ENCODE measurements around the gene ALS2. TPM values are rescaled to one million over a fixed set of nuclear protein-coding genes. Genes with fewer than 3 reads are reported as not detected.

Gene ALS2
- total and polyA plus RNA-seq, 2 of the 8 experiments (the other 6 are each of a cell fraction or from before 2014, with no cell fraction given): 12.1 to 34.5 TPM

DNA sequence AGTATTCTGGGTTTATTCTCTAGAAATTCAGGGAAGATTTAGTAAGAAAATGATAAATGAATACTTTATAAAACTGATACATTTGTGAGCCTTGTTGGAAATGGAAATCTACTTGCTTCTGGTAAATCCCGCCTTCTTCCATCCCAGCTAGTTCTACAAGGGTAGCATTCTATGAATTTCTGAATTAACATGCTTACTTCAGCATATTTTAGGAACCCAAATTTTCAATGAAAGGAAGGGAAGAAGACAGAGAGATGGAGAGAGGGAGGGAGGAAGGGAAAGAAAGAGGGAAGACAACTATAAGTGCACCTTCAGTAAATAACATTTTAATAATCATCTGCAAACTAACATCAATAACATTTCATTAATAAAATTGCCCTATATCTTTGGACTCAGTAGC is 110.9 kb downstream of the ALS2 start:
- H2BK5ac ChIP-seq (ENCODE audit: low read depth, low read length): no peak overlapping the region
- no peak overlapping the region for H4K8ac ChIP-seq (ENCODE audit: extremely low read depth, insufficient read depth, low read length)
- no peak overlapping the region for H3K9ac ChIP-seq (replicated peaks in 1 of 4; ENCODE audit: extremely low read depth in 1 of 4, low read depth in 3 of 4, low read length in 3 of 4)
- TF ChIP-seq ZNF274 (IDR thresholded peaks at IDR 0.05; ENCODE audit: borderline replicate concordance, extremely low read depth, low read length) (no peak), MAFK (IDR thresholded peaks at IDR 0.05; ENCODE audit: low read depth, low read length) (0 out of 2 replicates have a peak, but pooled peaks have one; percentile 24), RBBP5 (IDR thresholded peaks at IDR 0.05; ENCODE audit: borderline replicate concordance, low read depth, low read length) (no peak), HDAC6 (IDR thresholded peaks at IDR 0.05; ENCODE audit: low read depth, low read length) (no peak), BACH1 (IDR thresholded peaks at IDR 0.05; ENCODE audit: low read length) (no peak)
- H3K27ac ChIP-seq (ENCODE audit: low read depth, low read length): no peak overlapping the region
- H4K20me1 ChIP-seq (replicated peaks in 1 of 2; ENCODE audit: control insufficient read depth in 1 of 2, insufficient read depth in 2 of 2, low read length in 2 of 2): no peaks in the 10 kb centered on the region
- 100% methylated on average over 1 of the region's 1 CpG; no CpG with 5 or more reads in 1 of the 2 experiments for WGBS, 2 experiments (ENCODE audit: extremely low coverage in 1 of 2, insufficient coverage in 1 of 2, insufficient read length in 1 of 2, insufficient replicate concordance in 2 of 2, low coverage in 1 of 2, low lambda C conversion rate in 2 of 2, missing lambda C conversion rate in 1 of 2)
- H3K27me3 ChIP-seq (replicated peaks in 1 of 4; ENCODE audit: control insufficient read depth in 3 of 4, extremely low read depth in 1 of 4, insufficient read depth in 3 of 4, low read length in 3 of 4): no peaks in the 10 kb centered on the region
- no peak overlapping the region for H3K4ac ChIP-seq (replicated peaks; ENCODE audit: insufficient read length, low read depth, low read length)
- FAIRE-seq (no peak), DNase-seq (ENCODE audit: low read depth in 1 of 2, low spot score in 2 of 2) (no peak)
- no peaks in the 10 kb centered on the region for H3K79me1 ChIP-seq (ENCODE audit: low read depth, low read length)
- no peak overlapping the region for H2BK15ac ChIP-seq (ENCODE audit: low read length)
- no peaks in the 10 kb centered on the region for H3K9me3 ChIP-seq (ENCODE audit: insufficient read depth in 2 of 2, low read depth in 1 of 2, low read length in 1 of 2)
- H3K14ac ChIP-seq (ENCODE audit: insufficient read length): no peak overlapping the region
- ChIA-PET CTCF (ENCODE audit: partially characterized antibody) (interaction anchor here (4.8 kb wide), 1 partner anchor 10 kb away, joined by 37 read pairs; no protein-coding TSS in a partner anchor), POLR2A (ENCODE audit: partially characterized antibody) (no interaction called here)
- no peak overlapping the region for H3K4me3 ChIP-seq (ENCODE audit: extremely low read depth in 1 of 4, insufficient read depth in 2 of 4, low read depth in 3 of 4, low read length in 4 of 4)
- no peak overlapping the region for H3K18ac ChIP-seq (ENCODE audit: extremely low read depth, low read length)
- H4K91ac ChIP-seq (replicated peaks; ENCODE audit: insufficient read length, low read length): no peak overlapping the region
- H2BK12ac ChIP-seq (ENCODE audit: low read depth, low read length): no peak overlapping the region
- H4K5ac ChIP-seq (ENCODE audit: insufficient read length, low read depth, low read length): no peak overlapping the region
- no peaks in the 10 kb centered on the region for H3K36me3 ChIP-seq (ENCODE audit: control insufficient read depth in 2 of 4, insufficient read depth in 4 of 4, low read length in 3 of 4)
- H3K23me2 ChIP-seq (ENCODE audit: low read depth, low read length): no peaks in the 10 kb centered on the region
- H3K23ac ChIP-seq (ENCODE audit: insufficient read length): no peak overlapping the region
- H2AK5ac ChIP-seq (ENCODE audit: low read depth, low read length): no peak overlapping the region
- no peak overlapping the region for H3K4me2 ChIP-seq (ENCODE audit: insufficient read depth in 1 of 2, low read depth in 2 of 2, low read length in 2 of 2)
- no peak overlapping the region for H2BK20ac ChIP-seq (ENCODE audit: low read length)
- no peak overlapping the region for H3K56ac ChIP-seq (replicated peaks; ENCODE audit: insufficient read length, low read depth, low read length)
- H3K79me2 ChIP-seq (ENCODE audit: control insufficient read depth in 1 of 2, insufficient read depth in 2 of 2, low read length in 2 of 2): no peaks in the 10 kb centered on the region
- H3K4me1 ChIP-seq (replicated peaks in 1 of 4; ENCODE audit: control insufficient read depth in 3 of 4, insufficient read depth in 4 of 4, low read length in 3 of 4): peaks cover 0 to under 1% (median 0%) of the 10 kb centered on the region in 4 experiments; a peak in 1 of 7 replicates
- no peak overlapping the region for H2AFZ ChIP-seq (ENCODE audit: low read length)
- no peak overlapping the region for H2BK120ac ChIP-seq (replicated peaks; ENCODE audit: low read depth, low read length)

Measured in H1 (cell line).